ENCODE measurements around the gene DDIT4. TPM values are rescaled to one million over a fixed set of nuclear protein-coding genes. Genes with fewer than 3 reads are reported as not detected.
A peak's percentile ranks its signal among the peaks of the same experiment; 100 is the strongest.
"Not testable (repeated sequence)": the region's sequence is repeated elsewhere in the genome, so short reads cannot be mapped to it uniquely, and the experiment has no call there.

Gene DDIT4
- total and polyA plus RNA-seq, 2 donors = 134 to 628 TPM

- peak overlapping the region; percentile 55 to 99 for H3K27ac ChIP-seq (ENCODE audit: low read depth in 1 of 2, low read length in 1 of 2)
- H3K4me1 ChIP-seq (ENCODE audit: control insufficient read depth in 2 of 2, insufficient read depth in 2 of 2, low read length in 2 of 2) = peaks cover 28 to 61% of the 10 kb centered on the region in 2 donors
- H3K4me3 ChIP-seq (ENCODE audit: low read length in 2 of 2) = peak overlapping the region in 1 of 2 donors; percentile 94
- H3K27me3 ChIP-seq (ENCODE audit: control insufficient read depth in 2 of 2, insufficient read depth in 1 of 2, low read length in 1 of 2) = peaks cover 0 to 9% of the 10 kb centered on the region in 2 donors
- H3K9me3 ChIP-seq (ENCODE audit: control insufficient read depth in 2 of 2, insufficient read depth in 1 of 2, low read length in 1 of 2) = peaks cover 1 to 7% of the 10 kb centered on the region in 2 donors
- H3K36me3 ChIP-seq (ENCODE audit: control insufficient read depth in 2 of 2, insufficient read depth in 2 of 2, low read length in 1 of 2) = peaks cover 24 to 32% of the 10 kb centered on the region in 2 donors
- WGBS = 95% methylated on average over 5 of the region's 5 CpGs
- DNase-seq (ENCODE audit: low read depth in 6 of 9, low spot score in 9 of 9) = no peak
Measured at GRCh38 chr10:72277340-72277995, 3.7 kb downstream of the DDIT4 start.

- Histone ChIP-seq H3K27me3 (ENCODE audit: control insufficient read depth in 2 of 2, insufficient read depth in 1 of 2, low read length in 1 of 2) (peaks cover 0 to 3% of the 10 kb centered on the region in 2 donors), H3K27ac (ENCODE audit: low read depth in 1 of 2, low read length in 1 of 2) (peak overlapping the region; percentile 55 to 99), H3K4me3 (ENCODE audit: low read length in 2 of 2) (peak overlapping the region in 1 of 2 donors; percentile 94), H3K36me3 (ENCODE audit: control insufficient read depth in 2 of 2, insufficient read depth in 2 of 2, low read length in 1 of 2) (peaks cover 24 to 32% of the 10 kb centered on the region in 2 donors), H3K9me3 (ENCODE audit: control insufficient read depth in 2 of 2, insufficient read depth in 1 of 2, low read length in 1 of 2) (peaks cover under 1 to 1% of the 10 kb centered on the region in 2 donors), H3K4me1 (ENCODE audit: control insufficient read depth in 2 of 2, insufficient read depth in 2 of 2, low read length in 2 of 2) (peaks cover 28 to 56% of the 10 kb centered on the region in 2 donors)
- no peak for DNase-seq (ENCODE audit: low read depth in 6 of 9, low spot score in 9 of 9)
- 97% methylated on average over 3 of the region's 3 CpGs for WGBS
Measured at GRCh38 chr10:72277996-72278667, 4.4 kb downstream of the DDIT4 start.

GRCh38 chr10:72278668-72279393 lies 5.1 kb downstream of the DDIT4 start:
- H3K36me3 ChIP-seq (ENCODE audit: control insufficient read depth in 2 of 2, insufficient read depth in 2 of 2, low read length in 1 of 2) = peaks cover 24 to 30% of the 10 kb centered on the region in 2 donors
- no peak overlapping the region for H3K4me3 ChIP-seq (ENCODE audit: low read length in 2 of 2)
- no peak overlapping the region for H3K27ac ChIP-seq (ENCODE audit: low read depth in 1 of 2, low read length in 1 of 2)
- no peak for DNase-seq (ENCODE audit: low read depth in 6 of 9, low spot score in 9 of 9)
- WGBS = 99% methylated on average over 5 of the region's 5 CpGs
- peaks cover 28 to 51% of the 10 kb centered on the region in 2 donors for H3K4me1 ChIP-seq (ENCODE audit: control insufficient read depth in 2 of 2, insufficient read depth in 2 of 2, low read length in 2 of 2)
- H3K9me3 ChIP-seq (ENCODE audit: control insufficient read depth in 2 of 2, insufficient read depth in 1 of 2, low read length in 1 of 2) = peaks cover 0 to 1% of the 10 kb centered on the region in 2 donors
- H3K27me3 ChIP-seq (ENCODE audit: control insufficient read depth in 2 of 2, insufficient read depth in 1 of 2, low read length in 1 of 2) = peaks cover 0 to 3% of the 10 kb centered on the region in 2 donors

- 94% methylated on average over 7 of the region's 7 CpGs for WGBS
- Histone ChIP-seq H3K4me1 (ENCODE audit: control insufficient read depth in 2 of 2, insufficient read depth in 2 of 2, low read length in 2 of 2) (peaks cover 28 to 52% of the 10 kb centered on the region in 2 donors), H3K36me3 (ENCODE audit: control insufficient read depth in 2 of 2, insufficient read depth in 2 of 2, low read length in 1 of 2) (peaks cover 22 to 23% of the 10 kb centered on the region in 2 donors)
- H3K9me3 ChIP-seq (ENCODE audit: control insufficient read depth in 2 of 2, insufficient read depth in 1 of 2, low read length in 1 of 2); H3K4me3 ChIP-seq (ENCODE audit: low read length in 2 of 2); H3K27ac ChIP-seq (ENCODE audit: low read depth in 1 of 2, low read length in 1 of 2); H3K27me3 ChIP-seq (ENCODE audit: control insufficient read depth in 2 of 2, insufficient read depth in 1 of 2, low read length in 1 of 2); DNase-seq (ENCODE audit: low read depth in 6 of 9, low spot score in 9 of 9): not testable (repeated sequence)
Measured at GRCh38 chr10:72279587-72279986, 5.9 kb downstream of the DDIT4 start.

- Histone ChIP-seq H3K4me3 (ENCODE audit: low read length in 2 of 2) (no peak overlapping the region), H3K36me3 (ENCODE audit: control insufficient read depth in 2 of 2, insufficient read depth in 2 of 2, low read length in 1 of 2) (no peaks in the 10 kb centered on the region), H3K27ac (ENCODE audit: low read depth in 1 of 2, low read length in 1 of 2) (no peak overlapping the region), H3K27me3 (ENCODE audit: control insufficient read depth in 2 of 2, insufficient read depth in 1 of 2, low read length in 1 of 2) (no peaks in the 10 kb centered on the region), H3K9me3 (ENCODE audit: control insufficient read depth in 2 of 2, insufficient read depth in 1 of 2, low read length in 1 of 2) (no peaks in the 10 kb centered on the region), H3K4me1 (ENCODE audit: control insufficient read depth in 2 of 2, insufficient read depth in 2 of 2, low read length in 2 of 2) (peaks cover 30 to 49% of the 10 kb centered on the region in 2 donors)
- DNase-seq (ENCODE audit: low read depth in 6 of 9, low spot score in 9 of 9) = no peak
- WGBS = 94% methylated on average over 3 of the region's 3 CpGs
Measured at GRCh38 chr10:72283131-72283530, 9.4 kb downstream of the DDIT4 start.

GRCh38 chr10:72285972-72286521 lies 12.3 kb downstream of the DDIT4 start:
- peak in 1 of 9 donors; percentile 50 for DNase-seq (ENCODE audit: low read depth in 6 of 9, low spot score in 9 of 9)
- 83% methylated on average over 14 of the region's 14 CpGs for WGBS
- H3K27me3 ChIP-seq (ENCODE audit: control insufficient read depth in 2 of 2, insufficient read depth in 1 of 2, low read length in 1 of 2) = no peaks in the 10 kb centered on the region
- peaks cover 27 to 43% of the 10 kb centered on the region in 2 donors for H3K4me1 ChIP-seq (ENCODE audit: control insufficient read depth in 2 of 2, insufficient read depth in 2 of 2, low read length in 2 of 2)
- no peaks in the 10 kb centered on the region for H3K36me3 ChIP-seq (ENCODE audit: control insufficient read depth in 2 of 2, insufficient read depth in 2 of 2, low read length in 1 of 2)
- peak overlapping the region; percentile 85 to 96 for H3K27ac ChIP-seq (ENCODE audit: low read depth in 1 of 2, low read length in 1 of 2)
- no peaks in the 10 kb centered on the region for H3K9me3 ChIP-seq (ENCODE audit: control insufficient read depth in 2 of 2, insufficient read depth in 1 of 2, low read length in 1 of 2)
- no peak overlapping the region for H3K4me3 ChIP-seq (ENCODE audit: low read length in 2 of 2)

GRCh38 chr10:72291019-72291532 lies 17.4 kb downstream of the DDIT4 start:
- Histone ChIP-seq H3K9me3 (ENCODE audit: control insufficient read depth in 2 of 2, insufficient read depth in 1 of 2, low read length in 1 of 2) (no peaks in the 10 kb centered on the region), H3K27ac (ENCODE audit: low read depth in 1 of 2, low read length in 1 of 2) (peak overlapping the region in 1 of 2 donors; percentile 20), H3K36me3 (ENCODE audit: control insufficient read depth in 2 of 2, insufficient read depth in 2 of 2, low read length in 1 of 2) (no peaks in the 10 kb centered on the region), H3K4me3 (ENCODE audit: low read length in 2 of 2) (no peak overlapping the region), H3K27me3 (ENCODE audit: control insufficient read depth in 2 of 2, insufficient read depth in 1 of 2, low read length in 1 of 2) (no peaks in the 10 kb centered on the region), H3K4me1 (ENCODE audit: control insufficient read depth in 2 of 2, insufficient read depth in 2 of 2, low read length in 2 of 2) (peaks cover 39 to 59% of the 10 kb centered on the region in 2 donors)
- peak in 5 of 9 donors; percentile 48 to 81 (median 61) for DNase-seq (ENCODE audit: low read depth in 6 of 9, low spot score in 9 of 9)
- 58% methylated on average over 4 of the region's 4 CpGs for WGBS

GRCh38 chr10:72292223-72292691 lies 18.5 kb downstream of the DDIT4 start:
- Histone ChIP-seq H3K9me3 (ENCODE audit: control insufficient read depth in 2 of 2, insufficient read depth in 1 of 2, low read length in 1 of 2) (peaks cover 0 to 3% of the 10 kb centered on the region in 2 donors), H3K4me3 (ENCODE audit: low read length in 2 of 2) (no peak overlapping the region), H3K27me3 (ENCODE audit: control insufficient read depth in 2 of 2, insufficient read depth in 1 of 2, low read length in 1 of 2) (no peaks in the 10 kb centered on the region), H3K27ac (ENCODE audit: low read depth in 1 of 2, low read length in 1 of 2) (peak overlapping the region; percentile 34 to 68), H3K36me3 (ENCODE audit: control insufficient read depth in 2 of 2, insufficient read depth in 2 of 2, low read length in 1 of 2) (no peaks in the 10 kb centered on the region), H3K4me1 (ENCODE audit: control insufficient read depth in 2 of 2, insufficient read depth in 2 of 2, low read length in 2 of 2) (peaks cover 38 to 59% of the 10 kb centered on the region in 2 donors)
- 86% methylated on average over 6 of the region's 6 CpGs for WGBS
- DNase-seq (ENCODE audit: low read depth in 6 of 9, low spot score in 9 of 9) = no peak

All from thymus (tissue), 11 donors.